Suprapubic skin (tissue), 4 donors: ENCODE data around the gene UBE2Z.

Experiments used
- EP300 ChIP-seq: sonication (generic); formaldehyde crosslinking; IDR thresholded peaks from one replicate; pipeline ENCODE4 v1.6.1; 2017; ENCODE audit warnings: antibody characterized with exemption
- POLR2A ChIP-seq, 2 donors: fragments of 450-650 bp; IDR thresholded peaks; one replicate each; pipeline ENCODE4 v1.6.1; 2017; ENCODE audit warnings: antibody characterized with exemption in 2 of 2, mild to moderate bottlenecking in 2 of 2, moderate library complexity in 2 of 2
- POLR2AphosphoS5 ChIP-seq, 3 donors: sonication (generic); formaldehyde crosslinking; IDR thresholded peaks; one replicate each; pipeline ENCODE4 v1.6.1; 2017; ENCODE audit warnings: antibody characterized with exemption in 3 of 3
- TF ChIP-seq, protein P1 (sequence below), 2 donors: fragments of 200-600 bp in 1 of 2; fragments of 450-650 bp in 1 of 2; sonication (generic) in 1 of 2; IDR thresholded peaks; one replicate each; pipeline ENCODE4 v1.5.1; 2016 to 2019; ENCODE audit warnings: antibody characterized with exemption in 2 of 2, mild to moderate bottlenecking in 1 of 2, moderate library complexity in 1 of 2

DNA sequence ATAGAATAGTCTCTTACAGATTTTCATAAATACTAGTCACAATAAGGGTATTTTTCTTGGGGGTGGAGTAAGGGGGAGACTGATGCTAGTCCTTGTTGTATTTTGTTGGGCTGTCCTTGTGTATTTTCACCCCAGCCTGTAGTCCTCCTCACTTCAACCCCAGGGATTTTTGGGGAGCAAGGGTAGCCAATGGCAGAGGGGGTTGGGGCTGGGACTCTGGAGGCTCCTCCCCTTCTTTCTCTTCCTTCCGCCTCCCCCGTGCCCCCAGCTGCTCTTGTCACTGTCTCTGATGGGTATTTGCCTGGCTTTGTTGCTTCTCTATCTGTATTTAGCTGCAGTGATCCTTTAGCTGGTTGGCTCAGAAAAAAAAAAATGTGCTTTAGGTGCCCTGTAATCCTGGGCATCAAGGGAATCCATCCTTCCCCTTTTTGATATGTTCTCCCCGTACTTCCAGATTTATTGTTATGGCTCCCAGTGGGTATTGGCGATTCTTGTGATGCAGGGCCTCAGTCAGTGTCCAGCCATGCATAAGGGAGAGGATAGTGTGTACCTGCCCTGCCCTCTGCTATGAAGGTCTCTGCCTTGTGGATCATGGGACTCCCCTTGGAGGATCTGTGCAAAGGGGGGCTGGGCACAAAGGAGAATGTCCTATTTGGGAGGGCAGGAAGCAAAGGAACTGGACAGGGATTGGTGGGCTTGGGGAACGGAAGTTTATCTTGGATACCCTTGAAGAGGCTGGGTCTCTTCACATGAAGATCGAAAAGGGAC, 20.0 kb downstream of the UBE2Z start:
- TF ChIP-seq, protein P1, sequence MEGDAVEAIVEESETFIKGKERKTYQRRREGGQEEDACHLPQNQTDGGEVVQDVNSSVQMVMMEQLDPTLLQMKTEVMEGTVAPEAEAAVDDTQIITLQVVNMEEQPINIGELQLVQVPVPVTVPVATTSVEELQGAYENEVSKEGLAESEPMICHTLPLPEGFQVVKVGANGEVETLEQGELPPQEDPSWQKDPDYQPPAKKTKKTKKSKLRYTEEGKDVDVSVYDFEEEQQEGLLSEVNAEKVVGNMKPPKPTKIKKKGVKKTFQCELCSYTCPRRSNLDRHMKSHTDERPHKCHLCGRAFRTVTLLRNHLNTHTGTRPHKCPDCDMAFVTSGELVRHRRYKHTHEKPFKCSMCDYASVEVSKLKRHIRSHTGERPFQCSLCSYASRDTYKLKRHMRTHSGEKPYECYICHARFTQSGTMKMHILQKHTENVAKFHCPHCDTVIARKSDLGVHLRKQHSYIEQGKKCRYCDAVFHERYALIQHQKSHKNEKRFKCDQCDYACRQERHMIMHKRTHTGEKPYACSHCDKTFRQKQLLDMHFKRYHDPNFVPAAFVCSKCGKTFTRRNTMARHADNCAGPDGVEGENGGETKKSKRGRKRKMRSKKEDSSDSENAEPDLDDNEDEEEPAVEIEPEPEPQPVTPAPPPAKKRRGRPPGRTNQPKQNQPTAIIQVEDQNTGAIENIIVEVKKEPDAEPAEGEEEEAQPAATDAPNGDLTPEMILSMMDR (IDR thresholded peaks at IDR 0.05): no peak
- TF ChIP-seq EP300 (no peak), POLR2AphosphoS5 (IDR thresholded peaks at IDR 0.05) (no peak), POLR2A (IDR thresholded peaks at IDR 0.05) (no peak)
